ENCODE data around the gene VPS37C.
A peak's percentile ranks its signal among the peaks of the same experiment; 100 is the strongest.

VPS37C gene

DNA sequence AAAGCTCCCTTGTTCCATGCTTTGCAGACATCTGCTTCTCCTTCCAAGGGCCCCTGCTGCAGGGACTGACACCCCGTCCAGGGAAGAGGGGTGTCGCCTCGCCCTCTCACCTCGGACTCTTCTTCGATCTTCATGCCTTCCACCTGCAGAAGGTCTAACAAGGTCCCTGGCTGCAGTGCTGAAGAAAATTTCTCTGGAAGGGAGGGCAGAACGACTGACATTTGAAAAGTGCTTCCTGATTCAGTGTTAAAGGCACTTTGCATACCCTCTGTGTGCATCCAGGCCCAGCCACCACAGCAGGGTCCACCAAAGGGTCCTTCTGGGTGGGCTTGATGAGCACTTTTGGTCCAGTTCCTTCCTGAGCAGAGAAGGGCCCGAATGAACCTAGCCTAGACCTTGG is 28.1 kb downstream of the VPS37C start:
- DNase-seq (ENCODE audit: low read depth) = no peak

DNA sequence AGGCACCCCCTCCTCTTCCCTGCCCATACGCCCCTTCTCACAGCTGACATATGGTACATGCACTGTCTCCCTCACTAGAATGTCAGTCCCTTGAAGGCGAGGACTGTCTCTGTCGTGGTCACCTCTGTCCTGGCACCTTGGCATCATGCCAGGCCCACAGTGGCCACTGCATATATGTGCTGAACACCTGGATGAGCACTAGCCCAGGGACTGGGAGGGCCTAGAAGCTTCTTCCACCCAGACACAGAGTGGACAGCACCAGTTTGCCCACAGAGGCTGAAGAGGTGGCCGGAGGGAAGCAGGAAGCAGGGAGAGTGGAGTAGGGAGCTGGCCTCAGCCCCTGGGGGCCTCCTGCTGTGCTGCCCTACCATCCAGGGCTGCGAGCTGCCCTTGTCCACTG is 28.6 kb downstream of the VPS37C start:
- no peak for DNase-seq (ENCODE audit: low read depth)

DNA sequence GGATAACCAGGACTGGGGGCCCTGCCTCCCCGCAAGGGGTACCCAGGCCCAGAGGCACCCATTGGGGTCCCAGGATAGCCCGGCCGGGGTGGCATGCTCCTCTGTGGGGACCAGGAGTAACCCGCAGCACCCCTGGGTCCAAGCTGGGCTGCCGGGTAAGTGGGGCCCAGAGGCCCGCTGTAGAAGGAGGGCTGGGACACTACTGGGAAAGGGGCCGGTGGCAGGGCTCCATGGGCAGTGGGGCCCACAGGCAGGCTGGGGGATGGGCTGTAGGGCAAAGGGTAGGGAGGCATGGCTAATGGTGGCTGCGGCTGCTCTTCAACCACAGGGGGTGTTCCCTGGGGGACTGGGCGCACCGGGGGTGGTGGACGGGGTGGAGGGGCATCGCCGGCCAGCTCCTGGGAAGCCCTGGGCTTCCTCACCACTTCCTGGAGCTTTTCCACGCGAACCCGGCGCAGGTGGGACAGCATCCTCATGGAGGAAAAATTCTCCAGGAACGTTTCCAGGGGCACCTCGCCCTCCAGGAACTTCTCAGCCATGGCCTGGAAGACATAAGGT is 29.1 kb downstream of the VPS37C start:
- DNase-seq (ENCODE audit: low read depth) = no peak

DNA sequence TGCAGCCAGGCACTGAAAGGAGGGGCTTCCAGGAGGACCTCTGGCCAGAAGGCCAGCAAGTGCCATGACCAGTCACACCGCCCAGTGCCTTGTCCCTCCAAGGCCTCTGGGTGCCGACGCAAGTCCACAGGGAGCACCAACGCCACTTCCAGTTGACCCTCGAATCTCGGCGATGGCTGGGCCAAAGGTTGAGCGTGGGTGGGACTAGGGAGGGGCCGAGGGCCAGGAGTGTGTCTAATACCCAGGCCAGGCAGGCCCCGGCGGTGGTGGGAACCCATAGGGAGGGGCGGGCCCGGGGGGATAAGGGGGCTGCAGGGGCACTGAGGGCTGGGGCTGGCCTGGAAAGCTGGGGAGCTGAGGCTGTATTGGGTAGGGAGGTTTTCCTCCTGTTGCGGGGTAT is 29.6 kb downstream of the VPS37C start:
- DNase-seq (ENCODE audit: low read depth) = no peak

DNA sequence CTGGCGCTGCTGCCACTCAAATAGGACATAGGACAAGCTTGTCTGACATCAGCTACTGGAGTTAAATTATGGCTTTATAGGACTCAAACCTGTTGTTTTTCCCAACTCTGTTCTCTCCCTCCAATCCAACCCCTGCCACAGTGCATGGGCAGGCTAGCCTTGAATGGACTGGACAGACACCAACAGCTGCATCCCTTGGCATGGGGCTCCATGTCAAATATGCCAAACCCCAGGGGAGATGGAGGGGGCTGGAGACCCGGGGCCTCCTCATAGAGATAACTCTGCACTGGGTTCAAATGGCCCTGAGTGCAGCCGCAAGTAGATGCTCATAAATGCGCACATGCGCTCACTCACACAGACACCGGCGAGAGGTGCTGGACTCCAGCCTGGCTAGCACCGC is 30.0 kb downstream of the VPS37C start:
- no peak for DNase-seq (ENCODE audit: low read depth)

DNA sequence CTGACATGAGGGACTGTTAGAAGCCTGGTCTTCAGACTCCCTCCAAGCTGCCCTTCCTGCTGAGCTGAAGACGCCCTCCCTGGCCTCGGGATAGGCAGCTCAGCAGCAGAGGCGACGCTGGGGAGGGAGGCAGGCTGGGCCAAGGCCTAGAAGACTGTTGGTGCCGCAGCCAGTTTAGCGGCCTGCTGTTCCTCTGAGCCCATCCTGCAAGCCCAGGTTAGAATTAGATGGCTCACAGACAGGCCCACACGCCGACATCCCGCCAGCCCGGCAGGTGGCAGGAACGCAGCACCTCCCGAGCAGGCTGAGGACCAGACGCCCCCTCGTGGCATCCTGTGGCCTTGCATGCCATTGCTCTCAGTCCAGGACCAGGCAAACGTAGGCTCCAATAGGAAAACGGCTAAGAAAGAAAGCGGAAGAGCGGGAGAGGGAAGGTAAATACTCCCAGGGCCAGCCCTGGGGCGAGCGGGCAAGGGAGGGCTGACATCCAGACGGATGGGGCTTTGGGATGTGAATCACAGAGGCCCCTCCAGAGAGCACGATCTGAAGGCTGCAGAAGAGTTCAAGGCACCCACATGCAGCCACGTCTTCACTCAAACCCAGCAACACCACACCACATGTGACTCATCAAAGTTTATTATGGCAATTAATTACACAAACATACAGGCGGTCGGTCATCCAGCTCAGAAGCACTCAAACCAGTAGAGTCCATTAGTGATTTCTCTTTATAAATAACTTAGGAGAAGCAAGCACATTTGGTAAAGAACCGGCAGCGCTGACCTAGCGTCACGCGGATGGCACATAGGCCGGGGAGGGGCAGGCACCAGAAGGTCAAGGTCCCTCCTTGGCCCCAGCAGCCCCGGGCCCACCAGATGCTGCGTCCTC is 31.3 kb downstream of the VPS37C start:
- peak; percentile 78 for DNase-seq (ENCODE audit: low read depth)

DNA sequence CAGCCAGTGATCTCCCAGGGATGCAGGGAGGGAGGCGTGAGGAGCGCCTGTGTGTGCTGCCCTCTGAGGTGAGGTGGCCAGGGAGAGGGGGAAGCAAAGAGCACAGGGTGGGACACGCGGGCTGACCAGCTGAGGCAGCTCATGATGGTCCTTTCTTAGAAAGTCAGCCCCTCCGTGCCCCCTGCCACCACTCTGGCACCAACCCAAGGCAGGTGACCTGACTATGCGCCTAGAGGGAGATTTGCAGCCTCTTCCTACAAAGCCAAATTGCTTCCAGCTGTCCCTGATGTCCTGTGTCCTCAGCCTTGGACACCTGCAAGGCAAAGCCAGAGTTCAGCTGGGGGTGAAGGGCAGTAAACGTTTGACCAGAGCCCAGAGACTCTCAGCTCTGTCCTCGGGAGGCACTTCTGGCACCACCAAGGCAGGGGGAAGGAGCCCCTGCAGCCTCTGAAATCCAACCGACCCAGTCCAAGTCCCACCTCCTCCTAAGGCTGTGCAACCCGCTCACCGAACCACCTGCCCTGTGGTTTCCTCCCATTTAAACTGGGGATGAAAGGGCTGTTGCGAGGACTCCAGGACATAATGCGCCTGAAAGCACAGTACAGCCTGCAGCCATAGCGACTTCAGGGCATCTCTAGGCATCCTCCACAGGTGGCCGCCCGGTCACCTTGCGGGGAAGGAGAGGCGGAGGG is 32.1 kb downstream of the VPS37C start:
- no peak for DNase-seq (ENCODE audit: low read depth)

DNA sequence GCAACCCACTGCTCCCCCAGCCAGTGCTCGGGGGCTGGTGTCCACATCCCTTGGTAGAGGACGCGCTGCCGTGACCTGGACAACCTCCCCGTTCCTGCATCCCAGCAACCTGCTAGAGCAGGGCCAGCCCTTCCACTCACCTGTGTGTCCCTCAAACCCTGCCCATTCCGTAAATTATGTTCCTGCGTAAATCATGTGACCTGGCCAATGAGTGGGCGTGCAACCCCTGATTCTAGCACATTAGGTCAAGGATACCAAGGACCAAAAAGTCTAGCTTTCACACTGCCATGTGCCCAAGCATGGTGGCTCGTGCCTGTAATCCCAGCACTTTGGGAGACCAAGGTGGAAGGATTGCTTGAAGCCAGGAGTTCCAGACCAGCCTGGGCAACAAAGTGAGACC is 33.2 kb downstream of the VPS37C start:
- DNase-seq (ENCODE audit: low read depth) = no peak

DNA sequence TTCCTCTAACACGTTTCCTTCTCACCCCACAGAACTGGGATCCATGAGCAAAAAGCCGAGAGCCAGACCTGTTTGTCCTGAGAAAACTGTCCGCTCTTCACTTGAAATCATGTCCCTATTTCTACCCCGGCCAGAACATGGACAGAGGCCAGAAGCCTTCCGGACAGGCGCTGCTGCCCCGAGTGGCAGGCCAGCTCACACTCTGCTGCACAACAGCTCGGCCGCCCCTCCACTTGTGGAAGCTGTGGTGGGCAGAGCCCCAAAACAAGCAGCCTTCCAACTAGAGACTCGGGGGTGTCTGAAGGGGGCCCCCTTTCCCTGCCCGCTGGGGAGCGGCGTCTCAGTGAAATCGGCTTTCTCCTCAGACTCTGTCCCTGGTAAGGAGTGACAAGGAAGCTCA is 35.0 kb downstream of the VPS37C start:
- DNase-seq (ENCODE audit: low read depth) = no peak

DNA sequence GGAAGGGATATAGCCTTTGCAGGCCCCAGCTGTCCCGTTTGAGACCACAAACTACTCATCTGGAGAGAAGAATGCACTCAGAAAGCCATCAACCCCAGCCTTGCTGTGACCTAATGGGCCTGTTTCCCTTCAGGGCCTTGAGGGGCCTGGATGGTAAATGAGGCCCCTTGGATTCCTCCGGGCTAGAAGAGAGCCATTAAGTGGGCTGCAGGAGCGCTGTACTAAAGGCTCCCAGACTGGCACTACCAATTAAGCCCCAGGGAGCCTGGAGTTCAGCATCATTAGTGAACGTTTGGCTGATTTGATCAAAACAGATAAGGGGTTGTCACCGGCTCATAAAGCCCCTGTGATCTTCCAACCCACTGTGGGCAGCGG is 35.9 kb downstream of the VPS37C start:
- DNase-seq (ENCODE audit: low read depth) = no peak

DNA sequence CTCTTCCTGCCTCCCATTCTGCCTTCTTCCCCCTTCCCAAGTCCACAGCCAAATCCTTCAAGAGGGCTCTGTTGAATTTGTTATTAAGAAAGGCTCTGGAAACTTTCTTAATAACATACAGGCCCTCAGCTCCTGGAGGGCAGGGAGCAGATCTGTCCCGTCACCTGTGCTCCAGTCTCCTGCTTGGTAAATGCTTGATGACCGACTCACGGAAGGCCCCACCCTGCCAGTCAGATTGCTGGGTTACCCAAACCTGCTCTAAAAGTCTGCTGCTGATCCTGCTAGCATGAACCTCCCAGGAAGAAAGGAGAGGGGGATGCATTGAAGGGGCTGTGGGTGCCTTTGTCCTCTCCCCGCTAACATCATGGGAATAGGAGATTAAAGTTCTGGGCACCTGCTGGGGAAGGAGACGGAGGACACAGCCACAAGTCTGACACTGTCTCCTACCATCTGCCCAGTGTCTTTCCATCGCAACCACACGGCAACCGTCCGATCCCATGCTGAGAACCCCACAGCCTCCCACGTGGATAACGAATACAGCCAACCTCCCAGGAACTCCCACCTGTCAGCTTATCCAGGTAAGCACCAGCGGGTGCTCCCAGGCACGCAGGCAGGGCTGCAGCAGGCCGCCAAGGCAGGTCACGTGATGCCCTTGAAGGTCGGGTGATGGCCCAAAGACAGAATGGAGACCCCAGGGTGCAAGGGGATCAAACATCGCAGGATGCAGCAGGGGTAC is 36.5 kb downstream of the VPS37C start:
- no peak for DNase-seq (ENCODE audit: low read depth)

DNA sequence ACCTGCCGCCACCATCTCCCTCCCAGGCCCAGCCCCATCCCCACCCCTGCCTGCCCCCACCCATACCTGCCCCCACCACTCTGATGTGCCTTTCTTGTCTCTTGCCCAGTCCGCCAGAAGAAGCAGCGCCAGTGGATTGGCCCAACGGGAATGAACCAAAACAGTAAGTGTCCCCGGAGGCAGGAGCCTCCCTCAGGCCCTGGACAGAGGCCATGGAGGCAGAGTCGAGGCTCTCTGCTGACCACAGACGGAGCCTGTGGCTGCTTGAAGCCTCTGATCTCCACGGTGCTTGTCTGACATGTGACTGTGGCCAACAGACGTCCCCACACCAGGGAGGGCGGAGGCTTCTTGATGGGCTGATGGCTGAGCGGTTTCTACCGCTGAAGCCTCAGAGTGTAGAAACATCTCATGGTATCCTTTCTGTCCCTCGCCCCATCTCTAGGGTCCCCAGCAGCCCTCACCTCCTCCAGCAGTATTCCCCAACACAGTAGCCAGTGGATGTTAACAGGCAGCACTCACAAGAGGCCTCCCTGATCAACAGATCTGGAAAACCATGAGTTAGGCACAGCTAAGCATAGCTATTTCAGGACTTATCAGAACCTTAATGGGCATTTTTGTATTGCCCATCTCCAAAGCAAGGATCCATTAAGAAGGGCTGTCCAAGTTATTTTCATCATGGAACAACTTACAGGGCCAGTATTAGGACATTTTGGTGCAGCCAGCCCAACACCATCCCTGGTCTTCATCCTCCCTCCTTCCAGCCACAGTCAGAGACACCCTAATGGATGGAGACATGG is 37.3 kb downstream of the VPS37C start:
- DNase-seq (ENCODE audit: low read depth) = no peak

DNA sequence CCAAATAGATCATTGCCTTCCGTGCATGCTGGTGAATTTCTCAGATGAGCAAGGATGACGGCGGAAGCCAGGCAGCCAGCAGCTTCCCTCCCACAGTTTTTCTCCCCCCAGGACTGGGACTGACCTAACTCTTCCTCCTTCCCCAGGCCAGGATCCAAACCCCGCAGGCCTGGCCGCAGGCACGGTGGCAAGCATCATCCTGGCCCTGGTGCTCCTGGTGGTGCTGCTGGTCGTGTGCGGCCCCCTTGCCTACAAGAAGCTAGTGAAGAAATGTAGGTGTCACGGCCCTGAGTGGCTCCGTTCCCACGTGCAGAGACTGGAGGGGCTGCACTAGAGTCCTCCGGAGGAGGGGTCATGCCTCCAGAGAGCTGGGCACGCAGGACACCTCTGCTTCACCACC is 38.5 kb downstream of the VPS37C start:
- DNase-seq (ENCODE audit: low read depth) = no peak

DNA sequence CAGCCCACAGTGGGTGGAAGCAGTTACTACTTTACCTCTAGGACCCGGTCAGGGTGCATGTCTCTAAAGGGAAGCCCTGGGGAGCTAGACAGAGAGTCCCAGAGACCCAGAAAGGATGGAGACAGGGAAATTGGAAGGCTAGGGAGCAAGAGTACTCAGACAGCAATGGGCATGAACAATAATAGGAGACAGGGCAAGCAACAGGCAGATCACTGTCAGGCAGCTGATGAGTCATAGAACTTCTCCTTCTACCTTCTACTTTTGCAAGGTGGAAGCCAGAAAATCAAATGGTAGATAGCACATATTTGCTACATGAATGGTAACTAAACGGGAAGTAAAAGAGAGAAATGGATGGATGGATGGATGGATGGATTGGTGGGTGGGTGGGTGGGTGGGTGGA is 39.3 kb downstream of the VPS37C start:
- no peak for DNase-seq (ENCODE audit: low read depth)

DNA sequence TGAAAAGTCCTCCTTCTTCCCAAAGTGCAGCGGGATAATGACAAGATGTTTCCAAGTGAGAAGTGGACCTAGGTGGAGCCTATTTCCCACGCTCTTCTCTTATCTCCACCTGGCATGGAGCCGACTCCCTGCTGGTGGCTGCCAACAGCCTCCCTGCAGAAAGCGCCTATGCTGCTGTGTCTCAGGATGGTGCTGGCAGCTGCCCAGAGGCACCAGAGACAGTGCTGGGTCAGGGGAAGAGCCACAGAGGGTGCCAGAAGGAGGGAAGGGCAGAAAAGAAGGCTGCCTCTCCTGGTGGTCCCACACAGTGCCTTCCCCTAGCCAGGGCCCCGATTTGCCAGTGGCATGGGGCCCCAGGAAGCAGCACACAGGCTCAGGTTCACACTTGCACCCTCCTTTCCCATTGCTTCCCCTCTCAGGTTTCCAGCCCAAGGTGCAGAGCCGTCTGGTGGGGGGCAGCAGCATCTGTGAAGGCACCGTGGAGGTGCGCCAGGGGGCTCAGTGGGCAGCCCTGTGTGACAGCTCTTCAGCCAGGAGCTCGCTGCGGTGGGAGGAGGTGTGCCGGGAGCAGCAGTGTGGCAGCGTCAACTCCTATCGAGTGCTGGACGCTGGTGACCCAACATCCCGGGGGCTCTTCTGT is 39.9 kb downstream of the VPS37C start:
- DNase-seq (ENCODE audit: low read depth) = no peak

DNA sequence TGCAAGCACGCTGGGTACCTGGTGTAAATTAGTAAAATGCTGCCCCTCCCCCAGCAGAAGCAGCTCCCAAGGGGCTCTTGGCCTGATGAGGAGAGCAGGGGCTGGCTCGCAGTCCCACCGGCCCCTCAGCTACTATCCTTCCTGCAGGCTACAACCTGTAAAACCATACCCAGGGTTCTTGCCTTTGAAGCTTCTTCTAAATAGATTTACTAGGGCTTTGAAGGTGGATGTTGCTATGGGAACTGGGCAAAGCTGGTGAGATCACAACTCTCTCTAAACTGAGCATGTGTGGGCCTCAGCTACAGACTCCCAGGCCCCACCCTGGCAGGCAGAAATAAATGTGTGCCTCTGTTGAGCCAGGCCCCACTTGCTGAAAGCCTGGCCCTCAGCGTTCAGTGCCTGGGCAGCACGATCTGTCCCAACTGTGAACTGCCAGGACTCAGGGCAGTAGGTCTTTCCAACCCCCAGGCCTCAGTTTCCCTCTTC is 40.5 kb downstream of the VPS37C start:
- peak; percentile 9 for DNase-seq (ENCODE audit: low read depth)

DNA sequence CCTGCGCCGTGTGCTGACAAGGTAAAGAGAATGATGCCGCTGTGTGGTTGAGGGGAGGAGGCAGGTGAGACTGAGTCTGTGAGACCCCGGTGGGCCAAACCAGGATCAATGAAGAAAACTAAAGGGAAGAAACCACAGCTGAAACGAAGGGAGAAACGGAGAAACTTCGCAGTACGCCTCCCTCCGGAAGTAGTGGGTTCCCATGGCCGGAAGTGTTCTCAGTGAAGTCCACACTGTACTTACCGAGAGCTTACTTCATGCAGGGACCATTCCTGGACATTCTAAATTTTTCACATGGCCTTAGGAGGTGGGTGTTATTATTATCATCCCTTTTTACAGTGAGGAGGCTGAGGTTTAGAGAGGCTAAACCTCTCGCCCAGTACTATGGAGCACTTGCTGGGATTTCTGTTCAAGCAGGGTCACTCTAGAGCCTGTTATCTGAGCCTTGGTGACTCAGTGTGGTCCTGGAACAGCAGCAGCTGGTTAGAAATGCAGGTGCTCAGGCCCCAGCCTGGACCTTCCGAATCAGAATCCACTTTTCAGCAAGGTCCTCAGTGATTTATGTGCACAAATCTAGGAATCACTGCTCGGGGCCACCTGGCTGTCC is 41.0 kb downstream of the VPS37C start:
- no peak for DNase-seq (ENCODE audit: low read depth)

DNA sequence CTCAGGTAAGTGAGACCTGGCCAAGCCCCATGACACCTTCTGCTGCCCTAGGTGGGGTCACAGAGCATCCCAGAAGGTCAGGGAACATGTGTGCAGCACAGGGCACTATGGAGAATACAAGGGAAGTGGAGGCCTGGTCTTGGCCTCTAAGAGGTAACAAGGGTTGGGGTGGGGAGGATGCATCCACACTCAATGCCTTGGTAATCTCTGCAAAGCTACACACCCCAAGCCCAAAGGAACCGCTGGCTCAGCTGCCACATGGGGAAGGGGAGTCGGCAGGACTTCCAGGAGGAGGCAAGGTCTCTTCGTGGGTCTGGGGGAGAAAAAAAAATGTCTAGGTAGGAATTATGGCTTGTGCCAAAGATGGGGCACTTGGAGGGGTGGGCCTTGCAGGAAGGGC is 41.7 kb downstream of the VPS37C start:
- no peak for DNase-seq (ENCODE audit: low read depth)

DNA sequence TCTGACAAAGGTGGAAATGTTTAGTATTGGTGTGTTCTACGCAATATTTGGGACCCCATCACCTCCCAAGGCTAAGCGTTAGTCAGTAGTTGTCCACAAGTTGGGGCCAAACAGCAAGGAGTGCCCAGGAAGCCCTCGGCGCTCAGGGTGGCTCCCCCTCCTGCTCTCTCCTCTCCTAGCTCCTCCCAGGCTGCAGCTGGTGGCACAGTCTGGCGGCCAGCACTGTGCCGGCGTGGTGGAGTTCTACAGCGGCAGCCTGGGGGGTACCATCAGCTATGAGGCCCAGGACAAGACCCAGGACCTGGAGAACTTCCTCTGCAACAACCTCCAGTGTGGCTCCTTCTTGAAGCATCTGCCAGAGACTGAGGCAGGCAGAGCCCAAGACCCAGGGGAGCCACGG is 42.2 kb downstream of the VPS37C start:
- no peak for DNase-seq (ENCODE audit: low read depth)

DNA sequence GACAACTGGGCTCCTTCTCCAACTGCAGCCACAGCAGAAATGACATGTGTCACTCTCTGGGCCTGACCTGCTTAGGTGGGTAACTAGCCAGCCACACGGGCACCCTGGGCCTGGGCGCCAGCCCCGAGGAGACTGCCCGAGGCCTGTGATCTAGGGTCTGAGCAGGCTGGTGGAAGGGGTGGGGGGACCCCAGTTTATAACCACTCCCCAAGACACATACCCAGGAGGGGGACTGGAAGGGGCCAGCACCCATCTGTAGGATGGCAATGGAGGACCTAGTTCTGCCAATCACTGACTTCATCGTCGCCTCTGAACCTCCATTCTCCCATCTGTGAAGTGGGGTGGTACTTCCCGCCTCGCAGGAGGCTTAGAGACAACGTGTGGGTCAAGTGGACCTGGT is 42.8 kb downstream of the VPS37C start:
- DNase-seq (ENCODE audit: low read depth) = no peak

DNA sequence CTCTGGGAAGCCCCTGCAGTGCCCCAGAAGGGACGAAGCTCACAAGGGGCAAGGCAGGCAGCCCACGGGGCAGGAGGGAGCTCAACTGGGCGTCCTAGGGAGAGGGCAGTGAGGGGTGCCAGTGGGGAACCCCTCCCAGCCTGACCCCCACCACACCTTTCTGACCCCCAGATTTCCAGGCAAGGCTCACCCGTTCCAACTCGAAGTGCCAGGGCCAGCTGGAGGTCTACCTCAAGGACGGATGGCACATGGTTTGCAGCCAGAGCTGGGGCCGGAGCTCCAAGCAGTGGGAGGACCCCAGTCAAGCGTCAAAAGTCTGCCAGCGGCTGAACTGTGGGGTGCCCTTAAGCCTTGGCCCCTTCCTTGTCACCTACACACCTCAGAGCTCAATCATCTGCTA is 43.2 kb downstream of the VPS37C start:
- no peak for DNase-seq (ENCODE audit: low read depth)

Data from GM04504 (cell line).